B cell (primary cell): ENCODE results near the gene GATAD2A. TPM values are rescaled to one million over a fixed set of nuclear protein-coding genes. Genes with fewer than 3 reads are reported as not detected.

Source experiments
- ATAC-seq: fragments of 200-7000 bp; cut with Tn5 transposase; one replicate; pipeline ENCODE4 v1.10.0; 2021; ENCODE audit warnings: low read depth, mild to moderate bottlenecking, moderate number of reproducible peaks, moderate library complexity
- CTCF ChIA-PET: fragments of 350-600 bp; sonication (Branson Sonifier 250); formaldehyde crosslinking; loops from one replicate; lab custom pipeline; 2021; ENCODE audit warnings: antibody characterized with exemption, inconsistent platforms; lab: Charles Lee
- POLR2A ChIA-PET: fragments of 350-600 bp; sonication (Branson Sonifier 250); formaldehyde crosslinking; loops from one replicate; lab custom pipeline; 2021; ENCODE audit warnings: antibody characterized with exemption; lab: Charles Lee
- DNase-seq: peaks from one replicate; pipeline ENCODE4 v3.0.0; 2013
- H2AFZ ChIP-seq: 2 replicates; pipeline ENCODE4 v1.6.1; 2012; ENCODE audit warnings: mild to moderate bottlenecking, low read depth, low read length; ENCODE audit not compliant: insufficient read depth, poor library complexity, severe bottlenecking
- H3K27ac ChIP-seq, 2 donors: 1 replicate in 1 of 2; 2 replicates in 1 of 2; pipeline ENCODE4 v1.5.1; 2012 to 2013; ENCODE audit warnings: low read length in 2 of 2, mild to moderate bottlenecking in 2 of 2, moderate library complexity in 1 of 2
- H3K27me3 ChIP-seq, 4 experiments: fragments of 200-600 bp in 1 of 4; sonication (generic) in 1 of 4; replicated peaks in 1 of 4; 1 replicate in 2 of 4; 2 replicates in 2 of 4; pipeline versions ENCODE4 v1.6.1 to v1.7.0; 2013 to 2016; ENCODE audit warnings: low read length in 3 of 4, mild to moderate bottlenecking in 2 of 4, mixed read lengths in 1 of 4, moderate library complexity in 1 of 4; ENCODE audit not compliant: insufficient read depth in 4 of 4, control insufficient read depth in 3 of 4; ENCODE audit errors: control extremely low read depth in 1 of 4
- H3K36me3 ChIP-seq, 2 experiments: replicated peaks in 1 of 2; 1 replicate in 1 of 2; 2 replicates in 1 of 2; pipeline versions ENCODE4 v1.6.1 to v1.7.1; 2013; ENCODE audit warnings: low read length in 1 of 2; ENCODE audit not compliant: insufficient read depth in 2 of 2, control insufficient read depth in 1 of 2; ENCODE audit errors: control extremely low read depth in 1 of 2, extremely low read depth in 1 of 2
- H3K4me1 ChIP-seq, 2 donors: fragments of 200-600 bp in 1 of 2; sonication (generic) in 1 of 2; 1 replicate in 1 of 2; 2 replicates in 1 of 2; pipeline versions ENCODE4 v1.5.1 to v1.6.1; 2013 to 2017; ENCODE audit warnings: low read length in 2 of 2; ENCODE audit not compliant: control insufficient read depth in 2 of 2, insufficient read depth in 2 of 2
- H3K4me2 ChIP-seq: replicated peaks from 2 replicates; pipeline ENCODE3; 2012; ENCODE audit warnings: mild to moderate bottlenecking, low read depth, low read length; ENCODE audit not compliant: poor library complexity, severe bottlenecking
- H3K4me3 ChIP-seq, 5 experiments: fragments of 200-600 bp in 1 of 5; sonication (generic) in 1 of 5; 1 replicate in 3 of 5; 2 replicates in 2 of 5; pipeline versions ENCODE4 v1.5.1 to v1.7.0; 2011 to 2016; ENCODE audit warnings: low read length in 4 of 5, mild to moderate bottlenecking in 4 of 5, low read depth in 2 of 5, control low read depth in 1 of 5, moderate library complexity in 1 of 5; ENCODE audit not compliant: insufficient read depth in 1 of 5; ENCODE audit errors: control extremely low read depth in 1 of 5, extremely low read depth in 1 of 5
- H3K79me2 ChIP-seq: fragments of 200-600 bp; sonication (generic); one replicate; pipeline ENCODE4 v1.6.0; 2016; ENCODE audit warnings: low read length; ENCODE audit not compliant: control insufficient read depth, insufficient read depth
- H3K9ac ChIP-seq: fragments of 200-600 bp; sonication (generic); 2 replicates; pipeline ENCODE4 v1.6.1; 2017; ENCODE audit warnings: mild to moderate bottlenecking, low read length, moderate library complexity
- H3K9me3 ChIP-seq, 3 donors: one replicate each; pipeline versions ENCODE4 v1.6.1 to v1.7.1; 2013; ENCODE audit warnings: low read length in 2 of 3; ENCODE audit not compliant: control insufficient read depth in 2 of 3, insufficient read depth in 1 of 3; ENCODE audit errors: control extremely low read depth in 1 of 3
- H4K20me1 ChIP-seq: 2 replicates; pipeline ENCODE4 v1.6.0; 2012; ENCODE audit warnings: mild to moderate bottlenecking, low read length; ENCODE audit not compliant: insufficient read depth, control insufficient read depth, poor library complexity, severe bottlenecking
- H3K27ac Mint-ChIP-seq: one replicate; pipeline ENCODE4 v1.8.0; 2021; ENCODE audit warnings: mixed read lengths
- H3K27me3 Mint-ChIP-seq: one replicate; pipeline ENCODE4 v1.8.0; 2021; ENCODE audit warnings: mixed read lengths
- H3K4me1 Mint-ChIP-seq: one replicate; pipeline ENCODE4 v1.8.0; 2021; ENCODE audit warnings: mixed read lengths
- H3K4me3 Mint-ChIP-seq: one replicate; pipeline ENCODE4 v1.8.0; 2021; ENCODE audit warnings: mixed read lengths
- H3K9me3 Mint-ChIP-seq: one replicate; pipeline ENCODE4 v1.8.0; 2022; ENCODE audit warnings: mixed read lengths; ENCODE audit not compliant: insufficient read depth
- CTCF ChIP-seq: fragments of 200-600 bp; IDR thresholded peaks from one replicate; pipeline ENCODE4 v1.8.0; 2022; ENCODE audit warnings: antibody characterized with exemption, mild to moderate bottlenecking
- EZH2 ChIP-seq: IDR thresholded peaks from 2 replicates; pipeline ENCODE4 v1.6.1; 2012; ENCODE audit warnings: borderline replicate concordance, low read depth, mild to moderate bottlenecking, moderate library complexity, low read length; ENCODE audit not compliant: insufficient read depth, poor library complexity, severe bottlenecking
- WGBS: methylation state at CpG from one replicate; pipeline ENCODE4 v1.1.5; 2013; ENCODE audit warnings: missing lambda C conversion rate; ENCODE audit not compliant: insufficient coverage; 5-methylcytosine and 5-hydroxymethylcytosine counted together
- intact Hi-C: fragments of 100-400 bp; cut with micrococcal nuclease; formaldehyde crosslinking; loops from one replicate; pipeline ENCODE4 v1.10.0; 2022
- polyA plus RNA-seq: library from polyadenylated mRNA; depleted of rRNA; stranded (reverse); fragments of >200 nt; gene quantifications from 2 replicates; pipeline ENCODE4 v1.2.3, GENCODE V29; 2012
- total RNA-seq, 2 donors: library from RNA; stranded (reverse); fragments of 120-200 nt in 1 of 2; gene quantifications; 1 replicate in 1 of 2; 2 replicates in 1 of 2; pipeline versions ENCODE4 v1.2.3 to v1.2.4, GENCODE V29; 2013 to 2022

Gene GATAD2A
- total and polyA plus RNA-seq, 2 donors (not counting 1 experiment from before 2014, with no cell fraction given) = 28.8 to 76.3 TPM

GRCh38 chr19:19490214-19490968 lies 84.9 kb downstream of the GATAD2A start:
- Mint-ChIP-seq H3K27me3 (no peaks in the 10 kb centered on the region), H3K4me3 (peak overlapping the region; percentile 16), H3K4me1 (peaks cover 48% of the 10 kb centered on the region), H3K9me3 (no peaks in the 10 kb centered on the region), H3K27ac (peak overlapping the region; percentile 98)
- H4K20me1 ChIP-seq = peaks cover 7% of the 10 kb centered on the region
- DNase-seq (peak; percentile 88), ATAC-seq (peak; percentile 54)
- intact Hi-C loops = loop anchor here (1.0 kb wide), 3 partner anchors 85 to 170 kb away; partner anchors contain the start of genes GATAD2A, MAU2 and SUGP1
- H3K4me3 ChIP-seq = no peak overlapping the region
- TF ChIP-seq EZH2 (no peak), CTCF (peak; percentile 82)
- POLR2A ChIA-PET = interaction anchor here (0.5 to 3.0 kb wide), 10 partner anchors 21 to 424 kb away, joined by 3 to 13 read pairs (median 3); partner anchors contain the start of gene GATAD2A
- no peak overlapping the region for H3K9ac ChIP-seq
- CTCF ChIA-PET = interaction anchor here (0.5 to 9.6 kb wide), 33 partner anchors 9 to 655 kb away, joined by 3 to 301 read pairs (median 5); partner anchors contain the start of genes GATAD2A, MEF2B, NDUFA13 and TSSK6
- peak overlapping the region; percentile 79 to 81 for H3K27ac ChIP-seq
- no peaks in the 10 kb centered on the region for H3K27me3 ChIP-seq
- peak overlapping the region; percentile 64 for H3K4me2 ChIP-seq
- peak overlapping the region; percentile 1 for H2AFZ ChIP-seq
- H3K9me3 ChIP-seq = no peaks in the 10 kb centered on the region
- peaks cover 74% of the 10 kb centered on the region for H3K79me2 ChIP-seq
- 46% methylated on average over 15 of the region's 20 CpGs for WGBS
- peaks cover 29 to 45% of the 10 kb centered on the region in 2 donors for H3K4me1 ChIP-seq
- peaks cover 0 to 38% of the 10 kb centered on the region in 2 experiments for H3K36me3 ChIP-seq
